H9 (cell line): ENCODE measurements around the gene IRF4. TPM values are rescaled to one million over a fixed set of nuclear protein-coding genes. Genes with fewer than 3 reads are reported as not detected.

Experiments
- DNase-seq: peaks from one replicate; pipeline ENCODE4 v3.0.0-alpha.2; 2017
- H2AFZ ChIP-seq: one replicate; pipeline ENCODE4 v1.6.1; 2013; ENCODE audit warnings: mild to moderate bottlenecking, low read length, control low read depth, moderate library complexity
- H2AK5ac ChIP-seq: 2 replicates; pipeline ENCODE4 v1.6.1; 2013; ENCODE audit warnings: low read length, control low read depth, mixed read lengths; ENCODE audit not compliant: insufficient read length
- H2BK120ac ChIP-seq: one replicate; pipeline ENCODE4 v1.6.1; 2013; ENCODE audit warnings: low read depth, mild to moderate bottlenecking, low read length, control low read depth, inconsistent platforms; ENCODE audit not compliant: poor library complexity, severe bottlenecking
- H2BK12ac ChIP-seq: 2 replicates; pipeline ENCODE4 v1.6.1; 2013; ENCODE audit warnings: low read length, control low read depth, mixed read lengths, low read depth; ENCODE audit not compliant: insufficient read length
- H2BK15ac ChIP-seq: 2 replicates; pipeline ENCODE4 v1.6.1; 2013; ENCODE audit warnings: low read depth, low read length, control low read depth
- H2BK20ac ChIP-seq: one replicate; pipeline ENCODE4 v1.6.1; 2013; ENCODE audit warnings: low read depth, mild to moderate bottlenecking, low read length, control low read depth, inconsistent platforms; ENCODE audit not compliant: poor library complexity, severe bottlenecking
- H2BK5ac ChIP-seq: 2 replicates; pipeline ENCODE4 v1.6.1; 2013; ENCODE audit warnings: low read length, control low read depth, mixed read lengths; ENCODE audit not compliant: insufficient read length
- H3K14ac ChIP-seq: 2 replicates; pipeline ENCODE4 v1.6.1; 2013; ENCODE audit warnings: low read length, control low read depth; ENCODE audit not compliant: insufficient read depth
- H3K18ac ChIP-seq: 2 replicates; pipeline ENCODE4 v1.6.1; 2013; ENCODE audit warnings: low read depth, mild to moderate bottlenecking, mixed read lengths, low read length, control low read depth; ENCODE audit not compliant: insufficient read length
- H3K23ac ChIP-seq: 2 replicates; pipeline ENCODE4 v1.6.1; 2013; ENCODE audit warnings: low read length, control low read depth, mixed read lengths, low read depth; ENCODE audit not compliant: insufficient read length
- H3K23me2 ChIP-seq: 2 replicates; pipeline ENCODE4 v1.6.1; 2013; ENCODE audit warnings: low read depth, mild to moderate bottlenecking, mixed read lengths, low read length, control low read depth; ENCODE audit not compliant: insufficient read length, poor library complexity, severe bottlenecking
- H3K27ac ChIP-seq: 2 replicates; pipeline ENCODE4 v1.5.1; 2013; ENCODE audit warnings: low read length, control low read depth, mixed read lengths, low read depth; ENCODE audit not compliant: insufficient read length
- H3K27me3 ChIP-seq: 2 replicates; pipeline ENCODE4 v1.6.1; 2013; ENCODE audit warnings: low read length, control low read depth, inconsistent platforms; ENCODE audit not compliant: insufficient read depth
- H3K4ac ChIP-seq: 2 replicates; pipeline ENCODE4 v1.6.1; 2013; ENCODE audit warnings: low read depth, mild to moderate bottlenecking, control low read depth, inconsistent platforms, low read length, moderate library complexity
- H3K4me1 ChIP-seq: 2 replicates; pipeline ENCODE4 v1.6.1; 2013; ENCODE audit warnings: low read length, control low read depth, inconsistent platforms; ENCODE audit not compliant: insufficient read depth
- H3K4me2 ChIP-seq: 2 replicates; pipeline ENCODE4 v1.6.1; 2013; ENCODE audit warnings: low read length, control low read depth, mixed read lengths; ENCODE audit not compliant: insufficient read length, insufficient read depth
- H3K56ac ChIP-seq: 2 replicates; pipeline ENCODE4 v1.6.1; 2013; ENCODE audit warnings: low read depth, mild to moderate bottlenecking, mixed read lengths, low read length, control low read depth; ENCODE audit not compliant: insufficient read length
- H3K79me1 ChIP-seq: 2 replicates; pipeline ENCODE4 v1.6.1; 2013; ENCODE audit warnings: low read depth, mild to moderate bottlenecking, moderate library complexity, low read length, control low read depth, inconsistent platforms; ENCODE audit not compliant: insufficient read depth, poor library complexity, severe bottlenecking
- H3K79me2 ChIP-seq: 2 replicates; pipeline ENCODE4 v1.6.1; 2013; ENCODE audit warnings: low read length, control low read depth, inconsistent platforms; ENCODE audit not compliant: insufficient read depth
- H3K9ac ChIP-seq: 2 replicates; pipeline ENCODE4 v1.6.1; 2013; ENCODE audit warnings: low read length, control low read depth, mixed read lengths; ENCODE audit not compliant: insufficient read length; ENCODE audit errors: extremely low read depth
- H3K9me3 ChIP-seq: one replicate; pipeline ENCODE4 v1.6.1; 2013; ENCODE audit warnings: low read depth, low read length, inconsistent platforms; ENCODE audit not compliant: control insufficient read depth
- H3T11ph ChIP-seq: one replicate; pipeline ENCODE4 v1.6.1; 2013; ENCODE audit warnings: mild to moderate bottlenecking, low read length, control low read depth, inconsistent platforms
- H4K20me1 ChIP-seq: one replicate; pipeline ENCODE4 v1.6.1; 2013; ENCODE audit not compliant: control insufficient read depth, insufficient read length, insufficient read depth
- H4K5ac ChIP-seq: 2 replicates; pipeline ENCODE4 v1.6.1; 2013; ENCODE audit warnings: low read depth, mild to moderate bottlenecking, mixed read lengths, low read length, control low read depth; ENCODE audit not compliant: insufficient read length
- H4K8ac ChIP-seq: replicated peaks from 2 replicates; pipeline ENCODE4 v1.6.1; 2013; ENCODE audit warnings: low read length, control low read depth, mixed read lengths, low read depth; ENCODE audit not compliant: insufficient read length
- H4K91ac ChIP-seq: 2 replicates; pipeline ENCODE4 v1.6.1; 2013; ENCODE audit warnings: low read depth, mild to moderate bottlenecking, moderate library complexity, mixed read lengths, low read length, control low read depth; ENCODE audit not compliant: insufficient read length
- H3K27ac Mint-ChIP-seq, 3 experiments: 2 replicates in 2 of 3; 3 replicates in 1 of 3; pipeline ENCODE4 v1.8.0; 2020 to 2021; ENCODE audit warnings: mixed read lengths in 3 of 3, mild to moderate bottlenecking in 1 of 3, moderate library complexity in 1 of 3
- H3K27me3 Mint-ChIP-seq: 2 replicates; pipeline ENCODE4 v1.8.0; 2021; ENCODE audit warnings: low read depth, mild to moderate bottlenecking, moderate library complexity, mixed read lengths
- H3K36me3 Mint-ChIP-seq, 3 experiments: 2 replicates in 2 of 3; 3 replicates in 1 of 3; pipeline ENCODE4 v1.8.0; 2020 to 2021; ENCODE audit warnings: low read depth in 3 of 3, mixed read lengths in 3 of 3; ENCODE audit not compliant: insufficient read depth in 1 of 3
- H3K4me1 Mint-ChIP-seq, 2 experiments: 2 replicates each; pipeline ENCODE4 v1.8.0; 2020; ENCODE audit warnings: mixed read lengths in 2 of 2
- H3K4me3 Mint-ChIP-seq, 2 experiments: 2 replicates in 1 of 2; 3 replicates in 1 of 2; pipeline ENCODE4 v1.8.0; 2020 to 2021; ENCODE audit warnings: mild to moderate bottlenecking in 2 of 2, mixed read lengths in 2 of 2, moderate library complexity in 1 of 2
- H3K9me3 Mint-ChIP-seq, 2 experiments: 2 replicates in 1 of 2; 3 replicates in 1 of 2; pipeline ENCODE4 v1.8.0; 2020; ENCODE audit warnings: mild to moderate bottlenecking in 2 of 2, mixed read lengths in 2 of 2, moderate library complexity in 1 of 2
- WGBS: extraction: QIAGEN DNeasy Blood & Tissue Kit; methylation state at CpG from one replicate; pipeline ENCODE4 v1.1.7; 2013; ENCODE audit warnings: missing lambda C conversion rate, low lambda C conversion rate, mixed read lengths; ENCODE audit not compliant: insufficient read length; ENCODE audit errors: extremely low coverage; 5-methylcytosine and 5-hydroxymethylcytosine counted together
- total RNA-seq: library from RNA; stranded (reverse); gene quantifications from 2 replicates; pipeline ENCODE4 v1.2.1, GENCODE V29; 2021
- TF ChIP-seq, protein P1 (sequence below): fragments of 200-600 bp; sonication (generic); conservative IDR thresholded peaks from 3 replicates; pipeline ENCODE4 v1.8.0; 2021; ENCODE audit warnings: antibody characterized with exemption, mild to moderate bottlenecking

IRF4 gene
- total RNA-seq, 1 experiment from 2014 or later, result 0.31 TPM

DNA sequence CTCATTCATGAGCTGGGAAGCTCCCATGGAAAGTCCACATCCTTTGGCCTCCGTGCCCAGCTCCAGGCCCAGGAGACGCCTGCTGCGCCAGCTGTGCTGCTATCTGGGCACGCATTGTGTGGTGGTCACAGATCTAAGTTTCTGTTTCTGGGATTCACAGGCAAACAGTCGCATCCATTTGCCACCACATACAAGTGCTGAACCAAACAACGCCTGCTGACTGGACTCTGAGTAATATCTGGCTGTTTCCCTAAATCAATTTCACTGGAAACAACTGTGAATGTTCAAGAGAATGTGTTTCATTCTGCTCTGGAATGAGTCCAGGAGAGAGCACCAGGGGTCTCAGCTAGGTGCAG, 45.5 kb downstream of the IRF4 start:
- Histone ChIP-seq H3K23ac (no peak overlapping the region), H2BK120ac (no peak overlapping the region), H2BK15ac (no peak overlapping the region; the same call in 1 of the 2 replicates), H4K5ac (no peak overlapping the region), H4K8ac (no peak overlapping the region), H2AFZ (no peak overlapping the region), H3K27ac (no peak overlapping the region), H2BK20ac (no peak overlapping the region), H3K9ac (no peak overlapping the region), H3K79me1 (no peaks in the 10 kb centered on the region), H3K4me2 (no peak overlapping the region), H2BK12ac (no peak overlapping the region), H3K4ac (no peak overlapping the region), H2AK5ac (no peak overlapping the region), H3K79me2 (no peaks in the 10 kb centered on the region), H3K9me3 (no peaks in the 10 kb centered on the region), H4K91ac (no peak overlapping the region), H3K18ac (no peak overlapping the region), H3T11ph (no peak overlapping the region), H3K56ac (no peak overlapping the region), H3K14ac (no peak overlapping the region; the same call in 1 of the 2 replicates), H3K4me1 (no peaks in the 10 kb centered on the region), H2BK5ac (no peak overlapping the region), H3K23me2 (no peaks in the 10 kb centered on the region), H4K20me1 (no peaks in the 10 kb centered on the region), H3K27me3 (no peaks in the 10 kb centered on the region)
- Mint-ChIP-seq H3K27ac (no peak overlapping the region), H3K9me3 (no peaks in the 10 kb centered on the region; a peak in 2 of 5 replicates), H3K27me3 (peaks cover 8% of the 10 kb centered on the region), H3K36me3 (peaks cover 0 to 2% (median 0%) of the 10 kb centered on the region in 3 experiments; a peak in 1 of 7 replicates), H3K4me3 (no peak overlapping the region), H3K4me1 (no peaks in the 10 kb centered on the region; a peak in 1 of 4 replicates)
- no CpG with 5 or more reads among the region's 6 CpGs for WGBS
- TF ChIP-seq, protein P1, sequence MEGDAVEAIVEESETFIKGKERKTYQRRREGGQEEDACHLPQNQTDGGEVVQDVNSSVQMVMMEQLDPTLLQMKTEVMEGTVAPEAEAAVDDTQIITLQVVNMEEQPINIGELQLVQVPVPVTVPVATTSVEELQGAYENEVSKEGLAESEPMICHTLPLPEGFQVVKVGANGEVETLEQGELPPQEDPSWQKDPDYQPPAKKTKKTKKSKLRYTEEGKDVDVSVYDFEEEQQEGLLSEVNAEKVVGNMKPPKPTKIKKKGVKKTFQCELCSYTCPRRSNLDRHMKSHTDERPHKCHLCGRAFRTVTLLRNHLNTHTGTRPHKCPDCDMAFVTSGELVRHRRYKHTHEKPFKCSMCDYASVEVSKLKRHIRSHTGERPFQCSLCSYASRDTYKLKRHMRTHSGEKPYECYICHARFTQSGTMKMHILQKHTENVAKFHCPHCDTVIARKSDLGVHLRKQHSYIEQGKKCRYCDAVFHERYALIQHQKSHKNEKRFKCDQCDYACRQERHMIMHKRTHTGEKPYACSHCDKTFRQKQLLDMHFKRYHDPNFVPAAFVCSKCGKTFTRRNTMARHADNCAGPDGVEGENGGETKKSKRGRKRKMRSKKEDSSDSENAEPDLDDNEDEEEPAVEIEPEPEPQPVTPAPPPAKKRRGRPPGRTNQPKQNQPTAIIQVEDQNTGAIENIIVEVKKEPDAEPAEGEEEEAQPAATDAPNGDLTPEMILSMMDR, result no peak
- DNase-seq, result no peak
